ENCODE results near the gene SNAPC2. TPM values are rescaled to one million over a fixed set of nuclear protein-coding genes. Genes with fewer than 3 reads are reported as not detected.
A peak's percentile ranks its signal among the peaks of the same experiment; 100 is the strongest.

SNAPC2 gene
- polyA plus RNA-seq (2013, experiment 1 of 4): 23.6 TPM
- 20.4 TPM for polyA plus RNA-seq (2013, experiment 2 of 4)
- 26.5 TPM for polyA plus RNA-seq (2013, experiment 3 of 4)
- polyA plus RNA-seq (2013, experiment 4 of 4): 30.2 TPM

DNA sequence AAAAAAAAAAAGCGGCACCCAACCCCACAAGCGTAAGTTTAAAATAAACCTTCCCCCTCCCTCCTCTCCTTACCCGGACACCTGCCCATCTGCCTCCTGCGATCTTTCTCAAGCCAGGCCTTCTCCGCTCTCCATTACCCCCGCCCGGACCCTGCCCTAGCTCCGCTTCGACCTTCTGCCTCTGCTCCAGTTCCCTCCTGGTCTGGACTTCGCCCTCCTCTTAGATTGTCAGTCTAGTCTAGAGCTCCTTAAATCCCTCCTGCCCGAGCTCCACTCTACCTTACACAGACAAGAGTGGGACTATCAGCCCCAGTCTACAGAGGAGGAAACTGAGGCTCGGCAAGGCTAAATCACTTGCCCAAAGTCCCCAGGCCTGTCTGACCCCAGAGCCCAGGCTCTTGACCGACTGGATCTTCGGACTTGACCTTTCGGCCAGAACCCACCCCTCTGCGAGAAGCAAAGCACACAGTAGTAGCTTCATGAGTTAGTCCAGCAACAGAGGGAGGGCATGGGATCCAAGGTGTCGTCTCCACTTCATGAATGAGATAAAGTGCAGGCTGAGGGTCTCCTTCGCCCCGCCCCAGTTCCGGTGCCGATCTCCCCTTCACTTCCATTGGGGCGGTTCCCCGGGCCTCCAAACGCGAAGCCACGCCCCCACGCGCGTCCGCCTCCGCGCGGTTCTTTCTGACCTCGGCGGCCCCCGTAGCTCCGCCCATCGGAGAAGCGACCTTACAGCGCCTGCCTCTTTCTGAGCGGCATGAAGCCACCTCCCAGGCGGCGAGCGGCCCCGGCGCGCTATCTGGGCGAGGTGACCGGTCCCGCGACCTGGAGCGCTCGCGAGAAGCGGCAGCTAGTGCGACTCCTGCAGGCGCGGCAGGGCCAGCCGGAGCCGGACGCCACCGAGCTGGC is at the start of gene SNAPC2:
TSS of gene SNAPC2 (plus strand) at position 729 of the 909 bp plus-strand sequence. CDS start at position 758, 29 bp downstream.
- Histone ChIP-seq H3K27ac (ENCODE audit: insufficient read depth, low read depth, low read length, poor library complexity, severe bottlenecking) (peak within 1 kb of the TSS; percentile 63), H3K36me3 (ENCODE audit: control insufficient read depth, insufficient read depth, low read length) (peaks cover 8% of the 10 kb centered on the region), H3K4me3 (ENCODE audit: insufficient read depth, low read depth, low read length) (peak within 1 kb of the TSS; percentile 59), H3K4me1 (ENCODE audit: control insufficient read depth, insufficient read depth, low read length) (peaks cover 31% of the 10 kb centered on the region), H3K27me3 (ENCODE audit: control insufficient read depth, insufficient read depth, low read length, poor library complexity, severe bottlenecking) (peaks cover 50% of the 10 kb centered on the region), H3K9me3 (ENCODE audit: control insufficient read depth, low read length) (no peaks in the 10 kb centered on the region)
- WGBS, 2 experiments: 19% methylated on average over 62 of the region's 62 CpGs

DNA sequence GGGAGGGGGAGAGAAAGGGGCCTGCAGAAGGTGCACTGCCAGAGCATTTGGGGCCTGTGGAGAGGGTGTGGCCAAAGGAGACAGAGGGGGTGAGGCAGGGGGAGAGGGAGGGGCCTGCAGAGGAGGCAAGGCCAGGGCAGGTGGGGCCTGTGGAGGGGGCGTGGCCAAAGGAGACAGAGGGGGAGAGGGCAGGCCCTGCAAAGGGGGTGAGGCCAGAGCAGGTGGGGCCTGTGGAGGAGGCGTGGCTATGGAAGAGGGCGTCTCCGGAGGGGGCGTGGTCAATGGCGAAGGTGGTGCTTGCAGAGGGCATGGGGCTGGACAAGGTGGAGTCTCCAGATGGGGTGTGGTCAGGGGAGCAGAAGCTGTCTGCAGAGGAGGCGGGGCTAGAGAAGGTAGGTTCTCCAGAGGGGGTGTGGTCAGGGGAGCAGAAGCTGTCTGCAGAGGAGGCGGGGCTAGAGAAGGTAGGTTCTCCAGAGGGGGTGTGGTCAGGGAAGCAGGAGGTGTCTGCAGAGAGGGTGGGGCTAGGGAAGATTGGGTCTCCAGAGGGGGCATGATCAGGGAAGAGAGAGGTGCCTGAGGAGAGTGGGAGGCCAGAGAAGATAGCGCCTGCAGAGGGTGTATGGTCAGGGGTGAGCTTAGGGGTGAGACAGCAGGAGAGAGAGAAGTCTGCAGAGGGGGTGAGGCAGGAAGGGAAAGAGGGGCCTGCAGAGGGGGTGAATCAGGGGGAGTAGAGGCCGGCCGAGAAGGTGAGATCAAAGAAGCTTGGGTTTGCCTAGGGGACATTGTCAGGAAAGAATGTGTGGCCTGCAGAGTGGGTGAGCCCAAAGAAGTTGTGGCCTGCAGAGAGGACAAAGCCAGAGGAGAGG is 49.3 kb upstream of the SNAPC2 start:
- whole genome bisulfite sequencing, 2 experiments: 57 to 62% methylated on average over 11 of the region's 11 CpGs
- H3K27me3 ChIP-seq (ENCODE audit: control insufficient read depth, insufficient read depth, low read length, poor library complexity, severe bottlenecking): peaks cover 22% of the 10 kb centered on the region
- H3K27ac ChIP-seq (ENCODE audit: insufficient read depth, low read depth, low read length, poor library complexity, severe bottlenecking): peak overlapping the region; percentile 99
- no peaks in the 10 kb centered on the region for H3K36me3 ChIP-seq (ENCODE audit: control insufficient read depth, insufficient read depth, low read length)
- H3K9me3 ChIP-seq (ENCODE audit: control insufficient read depth, low read length): no peaks in the 10 kb centered on the region
- H3K4me1 ChIP-seq (ENCODE audit: control insufficient read depth, insufficient read depth, low read length): peaks cover 11% of the 10 kb centered on the region
- H3K4me3 ChIP-seq (ENCODE audit: insufficient read depth, low read depth, low read length): no peak overlapping the region

GRCh38 chr19:7871437-7872305 is 48.5 kb upstream of the SNAPC2 start:
- Histone ChIP-seq H3K9me3 (ENCODE audit: control insufficient read depth, low read length) (no peaks in the 10 kb centered on the region), H3K36me3 (ENCODE audit: control insufficient read depth, insufficient read depth, low read length) (no peaks in the 10 kb centered on the region), H3K4me3 (ENCODE audit: insufficient read depth, low read depth, low read length) (no peak overlapping the region), H3K27ac (ENCODE audit: insufficient read depth, low read depth, low read length, poor library complexity, severe bottlenecking) (peak overlapping the region; percentile 99), H3K4me1 (ENCODE audit: control insufficient read depth, insufficient read depth, low read length) (peaks cover 11% of the 10 kb centered on the region), H3K27me3 (ENCODE audit: control insufficient read depth, insufficient read depth, low read length, poor library complexity, severe bottlenecking) (peaks cover 18% of the 10 kb centered on the region)
- 8 to 9% methylated on average over 33 of the region's 33 CpGs for WGBS, 2 experiments

GRCh38 chr19:7872306-7873204 is 47.6 kb upstream of the SNAPC2 start:
- H3K27me3 ChIP-seq (ENCODE audit: control insufficient read depth, insufficient read depth, low read length, poor library complexity, severe bottlenecking): peaks cover 11% of the 10 kb centered on the region
- H3K4me3 ChIP-seq (ENCODE audit: insufficient read depth, low read depth, low read length): peak overlapping the region; percentile 18
- no peaks in the 10 kb centered on the region for H3K9me3 ChIP-seq (ENCODE audit: control insufficient read depth, low read length)
- H3K36me3 ChIP-seq (ENCODE audit: control insufficient read depth, insufficient read depth, low read length): no peaks in the 10 kb centered on the region
- H3K4me1 ChIP-seq (ENCODE audit: control insufficient read depth, insufficient read depth, low read length): peaks cover 11% of the 10 kb centered on the region
- no peak overlapping the region for H3K27ac ChIP-seq (ENCODE audit: insufficient read depth, low read depth, low read length, poor library complexity, severe bottlenecking)
- 52 to 54% methylated on average over 47 of the region's 47 CpGs for WGBS, 2 experiments

- WGBS, 2 experiments: 26% methylated on average over 53 of the region's 53 CpGs
- peaks cover 11% of the 10 kb centered on the region for H3K27me3 ChIP-seq (ENCODE audit: control insufficient read depth, insufficient read depth, low read length, poor library complexity, severe bottlenecking)
- H3K9me3 ChIP-seq (ENCODE audit: control insufficient read depth, low read length): no peaks in the 10 kb centered on the region
- H3K27ac ChIP-seq (ENCODE audit: insufficient read depth, low read depth, low read length, poor library complexity, severe bottlenecking): no peak overlapping the region
- no peaks in the 10 kb centered on the region for H3K36me3 ChIP-seq (ENCODE audit: control insufficient read depth, insufficient read depth, low read length)
- peaks cover 9% of the 10 kb centered on the region for H3K4me1 ChIP-seq (ENCODE audit: control insufficient read depth, insufficient read depth, low read length)
- peak overlapping the region; percentile 75 for H3K4me3 ChIP-seq (ENCODE audit: insufficient read depth, low read depth, low read length)
These were observed 46.6 kb upstream of the SNAPC2 start for GRCh38 chr19:7873304-7874075.

DNA sequence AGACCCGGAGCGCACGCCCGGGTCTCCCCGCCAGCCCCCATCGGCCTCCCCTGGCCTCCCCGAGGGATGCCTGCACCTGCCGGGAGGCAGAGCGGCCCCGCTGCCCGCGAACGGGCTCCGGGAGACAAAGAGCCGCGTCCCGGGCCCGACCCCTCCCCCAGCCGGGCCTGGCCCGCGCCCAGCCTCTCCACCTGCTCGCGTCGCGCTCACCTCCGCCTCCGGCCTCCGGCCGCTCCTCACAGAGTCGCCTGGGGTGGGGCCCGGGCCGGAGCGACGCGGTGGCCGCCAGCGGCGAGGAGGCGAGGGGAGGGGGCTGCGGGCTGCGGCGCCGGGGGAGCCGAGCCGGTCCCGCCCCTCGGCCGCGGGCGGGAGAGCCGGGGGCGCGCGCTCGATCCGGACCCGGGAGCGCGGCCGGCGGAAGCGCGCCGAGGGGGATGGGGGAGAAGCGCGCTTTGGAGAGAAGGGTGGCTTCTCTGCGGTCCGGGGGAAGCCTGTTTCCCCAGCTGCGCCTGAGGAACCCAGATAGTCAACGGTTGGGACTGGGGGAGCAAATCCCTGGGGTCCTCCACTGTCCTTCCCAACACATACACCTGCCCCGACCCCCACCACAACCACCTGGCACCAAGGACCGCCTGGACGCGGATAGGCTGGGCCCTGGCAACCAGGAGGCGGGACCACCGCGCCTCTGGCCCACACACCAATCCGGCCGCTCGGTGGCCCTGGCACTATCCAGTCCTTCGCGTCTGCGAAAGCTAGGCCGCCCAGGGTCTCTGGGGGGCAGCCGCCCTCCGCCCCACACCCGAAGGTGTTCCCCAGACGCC is 45.9 kb upstream of the SNAPC2 start, which contains the start of gene PRR36:
TSS of gene PRR36 (minus strand) at position 315 of the 821 bp plus-strand sequence. CDS start 701 bp downstream, outside the sequence.
- Histone ChIP-seq H3K36me3 (ENCODE audit: control insufficient read depth, insufficient read depth, low read length) (no peaks in the 10 kb centered on the region), H3K4me1 (ENCODE audit: control insufficient read depth, insufficient read depth, low read length) (peaks cover 8% of the 10 kb centered on the region), H3K9me3 (ENCODE audit: control insufficient read depth, low read length) (no peaks in the 10 kb centered on the region), H3K27me3 (ENCODE audit: control insufficient read depth, insufficient read depth, low read length, poor library complexity, severe bottlenecking) (peaks cover 11% of the 10 kb centered on the region), H3K27ac (ENCODE audit: insufficient read depth, low read depth, low read length, poor library complexity, severe bottlenecking) (no peak within 1 kb of the TSS), H3K4me3 (ENCODE audit: insufficient read depth, low read depth, low read length) (peak within 1 kb of the TSS; percentile 75)
- 0 to 1% methylated on average over 88 of the region's 88 CpGs for WGBS, 2 experiments

DNA sequence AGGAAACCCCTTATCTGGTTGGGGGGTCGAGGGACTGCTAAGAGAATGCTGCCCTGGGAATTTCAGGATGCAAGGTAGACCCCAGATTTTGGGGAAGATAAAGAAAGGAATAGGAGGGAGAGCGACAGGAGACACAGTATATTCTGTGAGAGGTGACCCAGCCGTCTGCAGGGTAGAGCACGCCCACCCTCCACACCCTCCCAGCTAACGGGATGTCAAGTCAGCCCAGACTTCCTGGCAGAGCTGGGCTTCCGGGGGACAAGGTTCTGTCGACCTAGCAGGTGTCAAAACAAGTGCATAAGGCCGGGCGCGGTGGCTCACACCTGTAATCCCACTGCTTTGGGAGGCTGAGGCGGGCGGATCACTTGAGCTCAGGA is 45.3 kb upstream of the SNAPC2 start:
- WGBS, 2 experiments: 53 to 58% methylated on average over 12 of the region's 12 CpGs
- peaks cover 11% of the 10 kb centered on the region for H3K27me3 ChIP-seq (ENCODE audit: control insufficient read depth, insufficient read depth, low read length, poor library complexity, severe bottlenecking)
- peaks cover 8% of the 10 kb centered on the region for H3K4me1 ChIP-seq (ENCODE audit: control insufficient read depth, insufficient read depth, low read length)
- no peaks in the 10 kb centered on the region for H3K36me3 ChIP-seq (ENCODE audit: control insufficient read depth, insufficient read depth, low read length)
- H3K9me3 ChIP-seq (ENCODE audit: control insufficient read depth, low read length): no peaks in the 10 kb centered on the region
- H3K27ac ChIP-seq (ENCODE audit: insufficient read depth, low read depth, low read length, poor library complexity, severe bottlenecking): no peak overlapping the region
- H3K4me3 ChIP-seq (ENCODE audit: insufficient read depth, low read depth, low read length): peak overlapping the region; percentile 75

DNA sequence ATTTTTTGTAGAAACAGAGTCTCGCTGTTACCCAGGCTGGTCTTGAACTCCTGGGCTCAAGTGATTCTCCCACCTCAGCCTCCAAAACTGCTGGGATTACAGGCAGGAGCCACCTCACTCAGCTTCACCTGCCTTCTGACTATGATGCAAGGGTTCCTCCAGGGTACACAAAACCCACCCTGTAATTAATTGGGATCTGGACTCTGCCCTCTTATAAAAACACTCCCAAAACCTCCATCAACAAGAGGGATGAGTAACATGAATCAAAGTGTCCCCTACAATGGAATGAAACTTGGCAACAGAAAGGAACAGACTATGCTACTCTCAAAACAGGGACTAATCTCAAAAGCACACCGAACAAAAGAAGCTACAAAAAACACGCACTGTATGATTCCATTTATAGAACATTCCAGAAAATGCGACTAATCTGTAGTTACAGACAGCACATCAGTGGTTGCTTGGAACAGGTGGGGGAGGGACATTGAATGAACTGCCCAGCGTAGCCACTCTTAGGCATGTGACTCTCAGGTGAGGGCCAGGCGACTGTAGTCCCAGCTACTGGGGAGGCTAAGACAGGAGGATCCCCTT is 42.8 kb upstream of the SNAPC2 start:
- H3K4me1 ChIP-seq (ENCODE audit: control insufficient read depth, insufficient read depth, low read length): no peaks in the 10 kb centered on the region
- H3K27ac ChIP-seq (ENCODE audit: insufficient read depth, low read depth, low read length, poor library complexity, severe bottlenecking): no peak overlapping the region
- no peak overlapping the region for H3K4me3 ChIP-seq (ENCODE audit: insufficient read depth, low read depth, low read length)
- WGBS, 2 experiments: 92 to 93% methylated on average over 6 of the region's 6 CpGs
- no peaks in the 10 kb centered on the region for H3K36me3 ChIP-seq (ENCODE audit: control insufficient read depth, insufficient read depth, low read length)
- H3K9me3 ChIP-seq (ENCODE audit: control insufficient read depth, low read length): no peaks in the 10 kb centered on the region
- peaks cover 11% of the 10 kb centered on the region for H3K27me3 ChIP-seq (ENCODE audit: control insufficient read depth, insufficient read depth, low read length, poor library complexity, severe bottlenecking)
